Measurements from ENCODE around the gene RBM4B.

Gene RBM4B

GRCh38 chr11:66698491-66698890 lies 20.8 kb upstream of the RBM4B start:
- H3K9me3 Mint-ChIP-seq = no peaks in the 10 kb centered on the region

GRCh38 chr11:66697988-66698387 lies 20.3 kb upstream of the RBM4B start:
- Mint-ChIP-seq H3K4me1 (ENCODE audit: low read depth) (no peaks in the 10 kb centered on the region), H3K27me3 (peaks cover 5% of the 10 kb centered on the region), H3K4me3 (no peak overlapping the region), H3K27ac (no peak overlapping the region), H3K36me3 (ENCODE audit: low read depth) (no peaks in the 10 kb centered on the region), H3K9me3 (no peaks in the 10 kb centered on the region)
- intact Hi-C loops (cut with micrococcal nuclease) = loop anchor here (10.0 kb wide), 1 partner anchor 277 kb away; the partner anchor contains the start of gene C11orf86

More at GRCh38 chr11:66698491-66698890, 20.8 kb upstream of the RBM4B start:
- peaks cover 5% of the 10 kb centered on the region for H3K27me3 Mint-ChIP-seq
- no peaks in the 10 kb centered on the region for H3K36me3 Mint-ChIP-seq (ENCODE audit: low read depth)
- no peak overlapping the region for H3K27ac Mint-ChIP-seq
- H3K4me3 Mint-ChIP-seq = no peak overlapping the region
- no peaks in the 10 kb centered on the region for H3K4me1 Mint-ChIP-seq (ENCODE audit: low read depth)
- intact Hi-C loops (cut with micrococcal nuclease) = loop anchor here (10.0 kb wide), 1 partner anchor 276 kb away; the partner anchor contains the start of gene C11orf86

- no peaks in the 10 kb centered on the region for H3K4me1 Mint-ChIP-seq (ENCODE audit: low read depth)
- intact Hi-C loops (cut with micrococcal nuclease) = loop anchor here (10.0 kb wide), 1 partner anchor 279 kb away; the partner anchor contains the start of gene C11orf86
- H3K27ac Mint-ChIP-seq = no peak overlapping the region
- H3K27me3 Mint-ChIP-seq = peaks cover 5% of the 10 kb centered on the region
- H3K4me3 Mint-ChIP-seq = no peak overlapping the region
- H3K9me3 Mint-ChIP-seq = no peaks in the 10 kb centered on the region
- H3K36me3 Mint-ChIP-seq (ENCODE audit: low read depth) = no peaks in the 10 kb centered on the region
Measured at GRCh38 chr11:66696146-66696545, 18.5 kb upstream of the RBM4B start.

- no peaks in the 10 kb centered on the region for H3K4me1 Mint-ChIP-seq (ENCODE audit: low read depth)
- no peaks in the 10 kb centered on the region for H3K9me3 Mint-ChIP-seq
- no peak overlapping the region for H3K27ac Mint-ChIP-seq
- peaks cover 3% of the 10 kb centered on the region for H3K27me3 Mint-ChIP-seq
- intact Hi-C loops (cut with micrococcal nuclease) = loop anchor here (1.0 to 10.0 kb wide), 3 partner anchors 140 to 280 kb away; partner anchors contain the start of gene C11orf86
- H3K36me3 Mint-ChIP-seq (ENCODE audit: low read depth) = no peaks in the 10 kb centered on the region
- H3K4me3 Mint-ChIP-seq = no peak overlapping the region
Measured at GRCh38 chr11:66694732-66695207, 17.1 kb upstream of the RBM4B start.

GRCh38 chr11:66694056-66694410 lies 16.3 kb upstream of the RBM4B start:
- no peaks in the 10 kb centered on the region for H3K4me1 Mint-ChIP-seq (ENCODE audit: low read depth)
- H3K4me3 Mint-ChIP-seq = no peak overlapping the region
- H3K9me3 Mint-ChIP-seq = no peaks in the 10 kb centered on the region
- intact Hi-C loops (cut with micrococcal nuclease) = loop anchor here (1.0 to 10.0 kb wide), 3 partner anchors 140 to 281 kb away; partner anchors contain the start of gene C11orf86
- H3K27ac Mint-ChIP-seq = no peak overlapping the region
- no peaks in the 10 kb centered on the region for H3K27me3 Mint-ChIP-seq
- H3K36me3 Mint-ChIP-seq (ENCODE audit: low read depth) = no peaks in the 10 kb centered on the region

- Mint-ChIP-seq H3K36me3 (ENCODE audit: low read depth) (no peaks in the 10 kb centered on the region), H3K4me1 (ENCODE audit: low read depth) (no peaks in the 10 kb centered on the region), H3K4me3 (no peak overlapping the region), H3K9me3 (no peaks in the 10 kb centered on the region), H3K27me3 (no peaks in the 10 kb centered on the region), H3K27ac (no peak overlapping the region)
- intact Hi-C loops (cut with micrococcal nuclease) = loop anchor here (1.0 to 10.0 kb wide), 3 partner anchors 141 to 281 kb away; partner anchors contain the start of gene C11orf86
Measured at GRCh38 chr11:66693356-66694055, 15.8 kb upstream of the RBM4B start.

- intact Hi-C loops (cut with micrococcal nuclease) = loop anchor here (10.0 kb wide), 1 partner anchor 282 kb away; the partner anchor contains the start of gene C11orf86
- Mint-ChIP-seq H3K4me1 (ENCODE audit: low read depth) (no peaks in the 10 kb centered on the region), H3K27me3 (no peaks in the 10 kb centered on the region), H3K27ac (no peak overlapping the region), H3K36me3 (ENCODE audit: low read depth) (no peaks in the 10 kb centered on the region), H3K4me3 (no peak overlapping the region), H3K9me3 (no peaks in the 10 kb centered on the region)
Measured at GRCh38 chr11:66692871-66693331, 15.2 kb upstream of the RBM4B start.

- intact Hi-C loops (cut with micrococcal nuclease) = loop anchor here (10.0 kb wide), 1 partner anchor 282 kb away; the partner anchor contains the start of gene C11orf86
- H3K4me3 Mint-ChIP-seq = no peak overlapping the region
- H3K36me3 Mint-ChIP-seq (ENCODE audit: low read depth) = no peaks in the 10 kb centered on the region
- H3K27ac Mint-ChIP-seq = no peak overlapping the region
- no peaks in the 10 kb centered on the region for H3K9me3 Mint-ChIP-seq
- H3K4me1 Mint-ChIP-seq (ENCODE audit: low read depth) = no peaks in the 10 kb centered on the region
- no peaks in the 10 kb centered on the region for H3K27me3 Mint-ChIP-seq
Measured at GRCh38 chr11:66692446-66692845, 14.8 kb upstream of the RBM4B start.

GRCh38 chr11:66691311-66691980 lies 13.8 kb upstream of the RBM4B start:
- Mint-ChIP-seq H3K27me3 (no peaks in the 10 kb centered on the region), H3K27ac (no peak overlapping the region), H3K4me1 (ENCODE audit: low read depth) (no peaks in the 10 kb centered on the region), H3K36me3 (ENCODE audit: low read depth) (no peaks in the 10 kb centered on the region), H3K4me3 (no peak overlapping the region), H3K9me3 (no peaks in the 10 kb centered on the region)
- intact Hi-C loops (cut with micrococcal nuclease) = loop anchor here (10.0 kb wide), 1 partner anchor 283 kb away; the partner anchor contains the start of gene C11orf86

GRCh38 chr11:66689661-66690590 lies 12.2 kb upstream of the RBM4B start:
- Mint-ChIP-seq H3K27ac (no peak overlapping the region), H3K4me3 (no peak overlapping the region), H3K36me3 (ENCODE audit: low read depth) (no peaks in the 10 kb centered on the region), H3K27me3 (peaks cover under 1% of the 10 kb centered on the region), H3K9me3 (no peaks in the 10 kb centered on the region), H3K4me1 (ENCODE audit: low read depth) (no peaks in the 10 kb centered on the region)
- intact Hi-C loops (cut with micrococcal nuclease) = loop anchor here (10.0 kb wide), 1 partner anchor 285 kb away; the partner anchor contains the start of gene C11orf86

GRCh38 chr11:66688561-66689534 lies 11.2 kb upstream of the RBM4B start:
- Mint-ChIP-seq H3K27ac (no peak overlapping the region), H3K4me3 (no peak overlapping the region), H3K27me3 (peaks cover 1% of the 10 kb centered on the region), H3K4me1 (ENCODE audit: low read depth) (no peaks in the 10 kb centered on the region), H3K36me3 (ENCODE audit: low read depth) (no peaks in the 10 kb centered on the region), H3K9me3 (no peaks in the 10 kb centered on the region)
- intact Hi-C loops (cut with micrococcal nuclease) = no loop called here

- Mint-ChIP-seq H3K36me3 (ENCODE audit: low read depth) (no peaks in the 10 kb centered on the region), H3K27ac (no peak overlapping the region), H3K27me3 (peaks cover 1% of the 10 kb centered on the region), H3K4me3 (no peak overlapping the region), H3K4me1 (ENCODE audit: low read depth) (no peaks in the 10 kb centered on the region), H3K9me3 (no peaks in the 10 kb centered on the region)
- intact Hi-C loops (cut with micrococcal nuclease) = no loop called here
Measured at GRCh38 chr11:66687831-66688281, 10.2 kb upstream of the RBM4B start.

All from dendritic cell treated with granulocyte-macrophage colony-stimulating factor and Interleukin-4, amounts not matched to agents 40 ng/mL and 50 ng/mL, for 4 days (primary cell).